ENCODE data around the gene RRAS.
A peak's percentile ranks its signal among the peaks of the same experiment; 100 is the strongest.

RRAS gene

GRCh38 chr19:49593233-49594113, 46.5 kb downstream of the RRAS start:
- DNase-seq, result peak; percentile 94

GRCh38 chr19:49592486-49593232, 47.3 kb downstream of the RRAS start:
- peak; percentile 15 for DNase-seq

GRCh38 chr19:49591731-49592485, 48.0 kb downstream of the RRAS start:
- peak; percentile 49 for DNase-seq

- peak; percentile 86 for DNase-seq
These were observed 48.8 kb downstream of the RRAS start, which contains the start of gene PRR12 for GRCh38 chr19:49590971-49591730. PRR12 (plus strand) TSS chr19:49591182; CDS start chr19:49591655, 473 bp downstream.

- DNase-seq, result peak; percentile 98
These were observed 49.6 kb downstream of the RRAS start for GRCh38 chr19:49590071-49590970.

- DNase-seq, result no peak
These were observed 50.4 kb downstream of the RRAS start for GRCh38 chr19:49589502-49589905.

- peak; percentile 33 for DNase-seq
These were observed 51.4 kb downstream of the RRAS start for GRCh38 chr19:49588365-49589122.

GRCh38 chr19:49587227-49587626, 52.7 kb downstream of the RRAS start:
- DNase-seq, result no peak
